ENCODE measurements around the gene SMAD1.

- TF ChIP-seq EZH2phosphoT487 (IDR thresholded peaks at IDR 0.05; ENCODE audit: low read length) (no peak), CTCF (IDR thresholded peaks at IDR 0.05; ENCODE audit: low read length) (no peak)
These were observed 44.9 kb upstream of the SMAD1 start for GRCh38 chr4:145436796-145437195.

All from MM.1S (cell line).